Activated CD4-positive, CD25-positive, alpha-beta regulatory T cell (primary cell): ENCODE measurements around the gene DNAH7.

Experiments
- DNase-seq, 4 experiments: peaks; one replicate each; lab custom pipeline; 2025; lab: John Stamatoyannopoulos, UW

DNAH7 gene

GRCh38 chr2:196068271-196069209, at the start of gene DNAH7:
DNAH7 (minus strand) TSS chr2:196068837; CDS start chr2:196068711, 126 bp downstream.
- DNase-seq, result peak; percentile 66 to 79 (median 73)

- DNase-seq, result no peak
These were observed 48.6 kb upstream of the DNAH7 start for GRCh38 chr2:196117214-196117705.

GRCh38 chr2:196113061-196113974, 44.7 kb upstream of the DNAH7 start:
- no peak for DNase-seq

- no peak for DNase-seq
These were observed 43.9 kb upstream of the DNAH7 start for GRCh38 chr2:196112418-196113034.

DNA sequence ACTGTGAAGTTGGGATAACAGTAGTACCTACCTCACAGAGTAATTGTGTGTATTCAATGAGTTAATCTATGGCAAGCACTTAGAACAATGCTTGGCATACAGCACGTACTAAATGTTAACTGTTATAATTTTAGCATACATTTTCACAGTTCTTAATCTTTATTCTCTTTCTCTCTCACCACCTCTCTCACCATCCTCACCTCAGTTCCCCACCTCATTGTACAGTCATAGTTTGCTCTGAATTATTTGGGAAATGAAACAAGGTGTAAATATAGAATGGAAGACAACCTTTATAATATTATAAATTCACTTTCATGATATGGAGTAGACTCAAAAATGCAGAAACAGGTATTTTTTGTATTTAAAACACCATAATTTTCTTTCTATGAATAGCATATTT, 40.0 kb upstream of the DNAH7 start:
- no peak for DNase-seq

GRCh38 chr2:196105951-196106350, 37.3 kb upstream of the DNAH7 start:
- DNase-seq, result no peak

DNA sequence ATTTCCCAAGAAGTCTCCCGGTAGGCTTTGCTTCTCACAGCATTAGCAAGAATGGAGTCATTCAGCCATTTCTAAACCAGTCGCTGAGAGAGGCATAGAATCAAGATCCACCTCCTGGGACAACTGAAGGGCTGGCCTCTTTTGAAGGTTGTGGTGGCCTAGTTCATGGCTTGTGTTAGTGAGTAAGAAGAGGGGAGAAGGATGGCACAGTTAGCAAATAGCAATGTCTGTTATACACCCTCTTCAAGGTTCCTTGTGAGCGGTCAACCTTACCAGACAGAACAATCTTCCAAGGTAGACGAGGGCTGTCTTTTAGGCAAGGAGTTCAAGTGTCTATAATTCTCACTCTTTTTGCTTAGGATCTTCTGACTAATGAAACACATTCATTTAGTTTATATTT, 35.4 kb upstream of the DNAH7 start:
- no peak for DNase-seq

DNA sequence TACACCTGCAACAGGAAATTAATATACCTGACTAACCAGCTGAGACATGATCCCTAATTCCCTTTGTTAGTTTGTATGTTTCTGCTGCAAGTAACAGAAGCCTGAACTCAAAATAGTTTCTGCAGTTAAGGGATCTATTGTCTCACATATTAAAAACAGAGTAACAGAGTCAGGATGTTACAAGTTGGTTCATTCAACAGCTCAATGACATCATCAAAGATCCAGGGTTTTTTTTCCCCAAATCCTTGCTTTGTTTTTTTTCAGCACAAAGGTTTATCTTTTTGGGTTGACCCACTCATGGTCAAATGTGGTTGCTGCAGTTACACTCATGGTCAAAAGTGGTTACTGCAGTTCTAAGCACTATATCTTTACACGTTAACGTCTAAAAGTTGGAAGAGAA, 35.0 kb upstream of the DNAH7 start:
- no peak for DNase-seq

- peak in 1 of 4 experiments; percentile 5 for DNase-seq
These were observed 32.8 kb upstream of the DNAH7 start for GRCh38 chr2:196101325-196101991.

GRCh38 chr2:196099916-196100315, 31.3 kb upstream of the DNAH7 start:
- DNase-seq, result no peak

DNA sequence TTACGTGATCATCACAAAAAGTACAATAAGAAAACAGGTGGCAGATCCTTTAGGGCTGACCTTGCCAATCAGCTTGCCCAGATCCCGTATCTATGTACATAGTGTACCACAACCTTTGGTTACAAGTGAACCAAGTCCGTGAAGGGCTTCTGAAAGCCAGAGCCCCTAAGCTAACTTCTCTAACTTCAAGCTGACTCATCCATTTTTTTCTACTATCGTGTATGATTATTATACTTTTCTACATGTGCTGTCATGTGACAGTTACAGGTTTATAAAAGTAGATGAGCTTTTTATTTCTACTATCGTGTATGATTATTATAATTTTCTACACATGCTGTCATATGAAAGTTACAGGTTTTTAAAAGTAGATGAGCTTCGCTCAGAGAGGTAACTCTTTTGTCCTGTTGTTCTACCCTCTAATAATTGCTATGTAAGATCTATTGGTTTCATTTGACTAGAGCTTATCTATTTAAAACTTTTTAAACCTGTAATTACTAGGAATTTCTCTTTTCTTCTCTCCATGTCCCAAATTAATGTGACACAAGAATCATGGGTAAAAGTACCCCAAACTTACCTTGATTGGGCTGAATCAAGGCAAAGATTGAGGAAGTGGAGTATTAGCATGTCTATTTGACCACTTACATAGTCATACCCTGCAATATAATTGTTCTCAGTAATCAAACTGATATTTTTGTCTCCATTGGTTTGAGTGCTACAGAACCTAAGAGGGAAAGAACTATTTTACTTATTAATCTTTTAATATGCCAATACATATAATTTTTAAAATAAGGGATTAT, 29.4 kb upstream of the DNAH7 start:
- DNase-seq, result no peak

DNA sequence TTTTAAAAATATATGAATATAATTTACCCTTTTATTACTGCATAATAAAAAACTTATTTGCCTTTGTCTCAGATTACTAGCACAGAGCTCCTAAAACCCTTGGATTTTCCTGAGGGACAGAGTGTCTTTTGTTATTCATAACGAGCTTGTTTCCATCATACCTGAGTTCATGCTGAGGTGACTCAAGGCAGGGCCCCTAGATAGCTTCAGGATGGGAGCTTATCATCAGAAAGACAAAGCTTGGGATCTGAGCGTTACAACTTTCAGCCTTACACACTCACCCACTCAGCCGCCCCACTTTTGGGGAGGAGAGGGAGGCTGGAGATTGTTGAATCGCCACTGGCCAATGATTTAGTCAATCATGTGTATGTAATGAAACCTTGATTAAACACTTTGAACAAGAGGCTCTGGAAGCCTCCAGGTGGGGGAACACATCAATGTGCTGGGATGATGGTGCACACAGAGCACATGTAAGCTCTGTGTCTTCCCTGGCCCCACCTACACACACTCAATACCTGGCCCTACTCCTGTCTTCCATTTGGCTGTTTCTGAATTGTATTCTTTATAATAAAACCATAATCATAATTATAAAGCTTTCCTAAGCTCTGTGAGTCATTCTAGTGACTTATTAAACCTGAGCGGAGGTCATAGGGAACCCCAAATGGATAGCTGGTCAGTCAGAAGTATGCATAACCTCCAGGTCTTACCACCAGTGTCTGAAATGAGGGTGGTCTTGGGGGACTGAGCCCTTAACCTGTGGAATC, 28.5 kb upstream of the DNAH7 start:
- no peak for DNase-seq

DNA sequence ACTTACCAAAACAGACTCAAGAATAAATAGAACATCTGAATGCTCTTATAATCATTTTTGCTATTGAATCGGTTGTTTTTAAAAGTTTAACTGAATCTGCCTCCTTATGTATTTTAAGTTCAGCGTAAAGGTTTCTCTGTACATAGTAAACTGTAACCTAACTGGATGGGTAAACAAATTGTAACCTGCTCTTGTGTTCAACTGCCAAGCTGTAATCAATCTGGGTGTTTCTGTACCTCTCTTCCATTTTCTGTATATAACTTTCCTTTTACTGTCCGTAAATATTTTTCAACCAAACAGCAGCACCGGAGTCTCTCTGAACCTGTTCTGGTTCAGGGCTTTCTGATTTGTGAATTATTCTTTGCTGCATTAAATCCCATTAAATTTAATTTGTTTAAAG, 27.6 kb upstream of the DNAH7 start:
- DNase-seq, result no peak

DNA sequence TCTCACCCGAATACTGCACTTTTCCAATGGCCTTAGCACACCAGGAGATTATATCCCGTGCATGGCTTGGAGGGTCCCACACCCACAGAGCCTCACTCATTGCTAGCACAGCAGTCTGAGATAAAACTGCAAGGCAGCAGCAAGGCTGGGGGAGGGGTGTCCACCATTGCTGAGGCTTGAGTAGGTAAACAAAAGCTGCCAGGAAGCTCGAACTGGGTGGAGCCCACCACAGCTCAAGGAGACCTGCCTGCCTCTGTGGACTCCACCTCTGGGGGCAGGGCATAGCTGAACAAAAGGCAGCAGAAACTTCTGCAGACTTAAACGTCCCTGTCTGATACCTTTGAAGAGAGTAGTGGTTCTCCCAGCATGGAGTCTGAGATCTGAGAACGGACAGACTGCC, 20.8 kb upstream of the DNAH7 start:
- peak in 1 of 4 experiments; percentile 6 for DNase-seq

DNA sequence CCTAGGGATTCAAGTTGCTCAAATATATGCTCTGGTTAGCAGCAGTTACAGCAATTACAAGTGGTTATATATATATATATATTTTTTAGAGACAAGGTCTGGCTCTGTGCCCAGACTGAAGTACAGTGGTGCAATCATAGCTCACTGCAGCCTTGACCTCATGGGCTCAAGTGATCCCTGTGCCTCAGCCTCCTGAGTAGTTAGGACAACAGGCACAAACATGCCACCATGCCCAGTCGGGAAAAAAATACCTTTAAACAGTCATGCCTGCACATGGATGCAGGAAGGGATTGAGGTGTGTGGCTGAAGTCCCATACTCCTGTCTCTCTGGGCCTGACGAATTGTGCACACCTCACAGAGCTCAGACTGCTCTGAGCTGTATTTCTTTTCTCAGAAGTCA, 19.6 kb upstream of the DNAH7 start:
- DNase-seq, result no peak

DNA sequence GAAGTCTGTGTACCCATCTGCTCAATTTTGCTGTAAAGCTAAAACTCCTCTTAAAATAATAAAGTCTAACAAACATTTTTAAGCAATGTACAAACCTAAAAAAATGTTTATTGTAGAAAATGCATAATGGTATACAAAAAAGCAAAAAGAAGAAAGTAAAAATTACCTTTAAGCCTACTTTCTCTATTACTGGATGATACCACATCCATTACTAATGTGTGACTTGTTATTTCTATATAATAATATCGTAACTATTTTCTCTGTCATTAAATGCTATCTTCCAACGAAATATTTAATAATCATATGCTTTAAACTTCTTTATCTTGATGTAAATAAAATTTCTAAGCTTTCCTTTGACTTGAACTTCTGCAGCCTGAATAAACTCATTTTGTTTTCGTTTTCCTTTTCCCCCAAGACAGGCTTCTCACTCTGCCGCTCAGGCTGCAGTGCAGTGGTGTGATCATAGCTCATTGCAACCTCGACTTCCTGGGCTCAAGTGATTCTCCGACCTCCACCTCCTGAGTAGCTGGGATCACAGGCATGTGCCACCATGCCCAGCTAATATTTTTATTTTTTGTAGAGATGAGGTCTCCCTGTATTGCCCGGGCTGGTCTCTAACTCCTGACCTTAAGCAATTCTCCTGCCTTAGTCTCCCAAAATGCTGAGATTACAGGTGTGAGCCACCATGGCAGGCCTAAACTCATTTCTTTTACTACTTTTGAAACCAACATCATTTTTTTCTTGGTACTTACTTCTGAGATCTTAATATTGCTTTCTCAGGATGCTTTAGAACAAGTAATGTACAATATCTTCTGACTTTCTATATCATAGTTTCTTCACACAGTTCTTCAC, 18.1 kb upstream of the DNAH7 start:
- no peak for DNase-seq

GRCh38 chr2:196083601-196084000, 15.0 kb upstream of the DNAH7 start:
- DNase-seq, result no peak

GRCh38 chr2:196080526-196080925, 11.9 kb upstream of the DNAH7 start:
- no peak for DNase-seq

- DNase-seq, result no peak
These were observed 10.4 kb upstream of the DNAH7 start for GRCh38 chr2:196079052-196079451.
